B cell (primary cell): ENCODE data around the gene UBE3C.

Source experiments
- CTCF ChIP-seq: fragments of 200-600 bp; IDR thresholded peaks from one replicate; pipeline ENCODE4 v1.8.0; 2022; ENCODE audit warnings: antibody characterized with exemption, mild to moderate bottlenecking
- EZH2 ChIP-seq: IDR thresholded peaks from 2 replicates; pipeline ENCODE4 v1.6.1; 2012; ENCODE audit warnings: borderline replicate concordance, low read depth, mild to moderate bottlenecking, moderate library complexity, low read length; ENCODE audit not compliant: insufficient read depth, poor library complexity, severe bottlenecking

GRCh38 chr7:157301610-157302120 lies 162.9 kb downstream of the UBE3C start:
- TF ChIP-seq CTCF = no peak
- TF ChIP-seq EZH2 = no peak
